H7 (cell line): ENCODE results near the gene WWOX. TPM values are rescaled to one million over a fixed set of nuclear protein-coding genes. Genes with fewer than 3 reads are reported as not detected.
A peak's percentile ranks its signal among the peaks of the same experiment; 100 is the strongest.

Experiments
- DNase-seq: peaks from one replicate; pipeline ENCODE4 v3.0.0; 2012
- H3K27me3 ChIP-seq: 2 replicates; pipeline ENCODE4 v1.6.0; 2011; ENCODE audit warnings: mild to moderate bottlenecking, low read length; ENCODE audit not compliant: control insufficient read depth, insufficient read depth
- H3K36me3 ChIP-seq: replicated peaks from 2 replicates; pipeline ENCODE4 v1.5.1; 2011; ENCODE audit warnings: low read length; ENCODE audit not compliant: control insufficient read depth, insufficient read depth
- H3K4me3 ChIP-seq: 2 replicates; pipeline ENCODE4 v1.5.1; 2011; ENCODE audit warnings: low read depth, mild to moderate bottlenecking, control low read depth, low read length, moderate library complexity; ENCODE audit not compliant: insufficient read depth
- total RNA-seq: library from RNA; depleted of rRNA; stranded (reverse); fragments of >200 nt; shearing (Covaris generic); gene quantifications from 2 replicates; pipeline ENCODE4 v1.2.3, GENCODE V29; 2014

WWOX gene
- total RNA-seq, 1 experiment from 2014 or later, result 29.2 TPM

- Histone ChIP-seq H3K4me3 (no peak overlapping the region), H3K36me3 (no peaks in the 10 kb centered on the region), H3K27me3 (no peaks in the 10 kb centered on the region)
- DNase-seq, result peak; percentile 86
Measured at GRCh38 chr16:78770353-78771091, 671.1 kb downstream of the WWOX start.

- no peaks in the 10 kb centered on the region for H3K36me3 ChIP-seq
- no peak overlapping the region for H3K4me3 ChIP-seq
- no peaks in the 10 kb centered on the region for H3K27me3 ChIP-seq
- peak; percentile 14 for DNase-seq
Measured at GRCh38 chr16:78773291-78773702, 673.8 kb downstream of the WWOX start.

- H3K27me3 ChIP-seq, result no peaks in the 10 kb centered on the region
- no peak for DNase-seq
- no peaks in the 10 kb centered on the region for H3K36me3 ChIP-seq
- H3K4me3 ChIP-seq, result no peak overlapping the region
Measured at GRCh38 chr16:78773706-78774105, 674.3 kb downstream of the WWOX start.

GRCh38 chr16:78775161-78775561 lies 675.7 kb downstream of the WWOX start:
- no peak for DNase-seq
- Histone ChIP-seq H3K27me3 (no peaks in the 10 kb centered on the region), H3K36me3 (no peaks in the 10 kb centered on the region), H3K4me3 (no peak overlapping the region)

GRCh38 chr16:78778101-78779004 lies 678.9 kb downstream of the WWOX start:
- H3K27me3 ChIP-seq, result no peaks in the 10 kb centered on the region
- H3K36me3 ChIP-seq, result no peaks in the 10 kb centered on the region
- H3K4me3 ChIP-seq, result no peak overlapping the region
- no peak for DNase-seq

- Histone ChIP-seq H3K36me3 (no peaks in the 10 kb centered on the region), H3K27me3 (no peaks in the 10 kb centered on the region), H3K4me3 (no peak overlapping the region)
- no peak for DNase-seq
Measured at GRCh38 chr16:78780808-78781207, 681.4 kb downstream of the WWOX start.

GRCh38 chr16:78782572-78782971 lies 683.1 kb downstream of the WWOX start:
- Histone ChIP-seq H3K27me3 (no peaks in the 10 kb centered on the region), H3K4me3 (no peak overlapping the region), H3K36me3 (no peaks in the 10 kb centered on the region)
- DNase-seq, result no peak

- no peaks in the 10 kb centered on the region for H3K36me3 ChIP-seq
- no peak for DNase-seq
- H3K27me3 ChIP-seq, result no peaks in the 10 kb centered on the region
- H3K4me3 ChIP-seq, result no peak overlapping the region
Measured at GRCh38 chr16:78783570-78784079, 684.2 kb downstream of the WWOX start.

GRCh38 chr16:78784771-78785170 lies 685.3 kb downstream of the WWOX start:
- Histone ChIP-seq H3K36me3 (no peaks in the 10 kb centered on the region), H3K27me3 (no peaks in the 10 kb centered on the region), H3K4me3 (no peak overlapping the region)
- DNase-seq, result no peak

- no peaks in the 10 kb centered on the region for H3K36me3 ChIP-seq
- H3K4me3 ChIP-seq, result no peak overlapping the region
- no peaks in the 10 kb centered on the region for H3K27me3 ChIP-seq
- DNase-seq, result no peak
Measured at GRCh38 chr16:78785218-78785617, 685.8 kb downstream of the WWOX start.

GRCh38 chr16:78786635-78787034 lies 687.2 kb downstream of the WWOX start:
- no peak for DNase-seq
- H3K36me3 ChIP-seq, result no peaks in the 10 kb centered on the region
- no peaks in the 10 kb centered on the region for H3K27me3 ChIP-seq

GRCh38 chr16:78788276-78788675 lies 688.8 kb downstream of the WWOX start:
- no peak overlapping the region for H3K4me3 ChIP-seq
- no peak for DNase-seq
- H3K36me3 ChIP-seq, result no peaks in the 10 kb centered on the region
- H3K27me3 ChIP-seq, result no peaks in the 10 kb centered on the region

More at GRCh38 chr16:78786635-78787034, 687.2 kb downstream of the WWOX start:
- H3K4me3 ChIP-seq, result no peak overlapping the region

- DNase-seq, result no peak
- H3K27me3 ChIP-seq, result no peaks in the 10 kb centered on the region
- no peaks in the 10 kb centered on the region for H3K36me3 ChIP-seq
- H3K4me3 ChIP-seq, result no peak overlapping the region
Measured at GRCh38 chr16:78788696-78789095, 689.2 kb downstream of the WWOX start.

GRCh38 chr16:78789561-78789960 lies 690.1 kb downstream of the WWOX start:
- no peak for DNase-seq
- Histone ChIP-seq H3K27me3 (no peaks in the 10 kb centered on the region), H3K36me3 (no peaks in the 10 kb centered on the region), H3K4me3 (no peak overlapping the region)

GRCh38 chr16:78791011-78791410 lies 691.6 kb downstream of the WWOX start:
- Histone ChIP-seq H3K4me3 (no peak overlapping the region), H3K36me3 (no peaks in the 10 kb centered on the region), H3K27me3 (no peaks in the 10 kb centered on the region)
- no peak for DNase-seq
